GM23338 (cell line): Measurements from ENCODE around the gene CDC45.

Source experiments
- CREB1 ChIP-seq: fragments of 250-450 bp; sonication (Bioruptor Pico); IDR thresholded peaks from 2 replicates; pipeline ENCODE4 v1.5.0; 2020; ENCODE audit warnings: low read depth, mild to moderate bottlenecking, moderate library complexity
- EZH2 ChIP-seq: fragments of 200-600 bp; sonication (generic); IDR thresholded peaks from one replicate; pipeline ENCODE4 v1.8.0; 2017; ENCODE audit warnings: antibody characterized with exemption, mild to moderate bottlenecking, low read depth; ENCODE audit not compliant: unreplicated experiment
- EZH2phosphoT487 ChIP-seq: fragments of 200-600 bp; sonication (generic); IDR thresholded peaks from one replicate; pipeline ENCODE4 v1.8.1; 2018; ENCODE audit warnings: antibody characterized with exemption; ENCODE audit not compliant: unreplicated experiment
- JUNB ChIP-seq: IDR thresholded peaks from one replicate; pipeline ENCODE4 v1.6.1; 2016; ENCODE audit warnings: antibody characterized with exemption; ENCODE audit not compliant: unreplicated experiment
- NANOG ChIP-seq: IDR thresholded peaks from 2 replicates; pipeline ENCODE4 v1.6.1; 2016; ENCODE audit warnings: antibody characterized with exemption, borderline replicate concordance
- POLR2AphosphoS5 ChIP-seq: IDR thresholded peaks from 2 replicates; pipeline ENCODE4 v1.6.1; 2016; ENCODE audit warnings: antibody characterized with exemption, low read depth
- STAT1 ChIP-seq: IDR thresholded peaks from one replicate; pipeline ENCODE4 v1.6.1; 2016; ENCODE audit warnings: antibody characterized with exemption; ENCODE audit not compliant: unreplicated experiment
- ZNF114 ChIP-seq: fragments of 250-450 bp; sonication (Bioruptor Pico); IDR thresholded peaks from 2 replicates; pipeline ENCODE4 v1.5.0; 2020; ENCODE audit warnings: mild to moderate bottlenecking, moderate library complexity
- ZNF331 ChIP-seq: fragments of 250-450 bp; sonication (Bioruptor Pico); IDR thresholded peaks from 2 replicates; pipeline ENCODE4 v1.5.0; 2020; ENCODE audit warnings: low read depth, mild to moderate bottlenecking, moderate library complexity
- TF ChIP-seq, protein P1 (sequence below), 2 experiments: fragments of 200-600 bp in 1 of 2; sonication (generic) in 1 of 2; conservative IDR thresholded peaks; 2 replicates each; pipeline versions ENCODE4 v1.5.1 to v1.6.1; 2016 to 2017; ENCODE audit warnings: antibody characterized with exemption in 2 of 2, low read depth in 2 of 2, mild to moderate bottlenecking in 2 of 2, moderate library complexity in 1 of 2
- TF ChIP-seq, protein P2 (sequence below): IDR thresholded peaks from one replicate; pipeline ENCODE4 v1.6.1; 2018; ENCODE audit warnings: antibody characterized with exemption; ENCODE audit not compliant: unreplicated experiment
- TF ChIP-seq, protein P3 (sequence below): IDR thresholded peaks from 2 replicates; pipeline ENCODE4 v1.6.1; 2016; ENCODE audit warnings: antibody characterized with exemption

DNA sequence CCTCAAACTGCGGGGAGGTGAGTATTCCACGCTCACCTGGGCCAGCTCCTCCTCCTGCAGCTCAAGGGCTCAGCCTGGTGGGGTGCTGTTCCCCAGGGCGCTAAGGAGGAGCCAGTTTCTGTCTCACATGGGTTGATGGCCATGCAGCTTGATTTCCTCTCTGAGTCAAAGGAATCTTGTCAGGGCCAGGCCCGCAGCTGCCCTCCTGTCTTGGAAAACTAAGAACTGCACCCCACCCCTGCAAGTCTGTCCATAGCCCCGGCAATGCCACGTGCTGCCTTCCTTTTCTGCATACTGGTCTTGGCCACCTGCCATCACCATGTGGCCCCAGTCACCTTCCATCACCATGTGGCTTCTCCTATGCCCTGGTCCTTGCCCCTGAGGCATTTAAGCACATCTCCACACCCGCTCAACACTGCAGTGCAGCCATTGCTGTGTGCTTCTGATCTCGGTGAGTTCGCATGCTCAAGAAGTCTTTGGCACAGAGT lies 79.6 kb downstream of the CDC45 start:
- no peak for TF ChIP-seq EZH2
- TF ChIP-seq, protein P1, sequence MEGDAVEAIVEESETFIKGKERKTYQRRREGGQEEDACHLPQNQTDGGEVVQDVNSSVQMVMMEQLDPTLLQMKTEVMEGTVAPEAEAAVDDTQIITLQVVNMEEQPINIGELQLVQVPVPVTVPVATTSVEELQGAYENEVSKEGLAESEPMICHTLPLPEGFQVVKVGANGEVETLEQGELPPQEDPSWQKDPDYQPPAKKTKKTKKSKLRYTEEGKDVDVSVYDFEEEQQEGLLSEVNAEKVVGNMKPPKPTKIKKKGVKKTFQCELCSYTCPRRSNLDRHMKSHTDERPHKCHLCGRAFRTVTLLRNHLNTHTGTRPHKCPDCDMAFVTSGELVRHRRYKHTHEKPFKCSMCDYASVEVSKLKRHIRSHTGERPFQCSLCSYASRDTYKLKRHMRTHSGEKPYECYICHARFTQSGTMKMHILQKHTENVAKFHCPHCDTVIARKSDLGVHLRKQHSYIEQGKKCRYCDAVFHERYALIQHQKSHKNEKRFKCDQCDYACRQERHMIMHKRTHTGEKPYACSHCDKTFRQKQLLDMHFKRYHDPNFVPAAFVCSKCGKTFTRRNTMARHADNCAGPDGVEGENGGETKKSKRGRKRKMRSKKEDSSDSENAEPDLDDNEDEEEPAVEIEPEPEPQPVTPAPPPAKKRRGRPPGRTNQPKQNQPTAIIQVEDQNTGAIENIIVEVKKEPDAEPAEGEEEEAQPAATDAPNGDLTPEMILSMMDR (conservative IDR thresholded peaks at IDR 0.05; ENCODE audit: low read depth in 2 of 2): peak; percentile 16 to 43; a peak in 3 of 4 replicates
- no peak for TF ChIP-seq POLR2AphosphoS5
- TF ChIP-seq ZNF331 (CRISPR knock-in tag): no peak
- TF ChIP-seq, protein P2, sequence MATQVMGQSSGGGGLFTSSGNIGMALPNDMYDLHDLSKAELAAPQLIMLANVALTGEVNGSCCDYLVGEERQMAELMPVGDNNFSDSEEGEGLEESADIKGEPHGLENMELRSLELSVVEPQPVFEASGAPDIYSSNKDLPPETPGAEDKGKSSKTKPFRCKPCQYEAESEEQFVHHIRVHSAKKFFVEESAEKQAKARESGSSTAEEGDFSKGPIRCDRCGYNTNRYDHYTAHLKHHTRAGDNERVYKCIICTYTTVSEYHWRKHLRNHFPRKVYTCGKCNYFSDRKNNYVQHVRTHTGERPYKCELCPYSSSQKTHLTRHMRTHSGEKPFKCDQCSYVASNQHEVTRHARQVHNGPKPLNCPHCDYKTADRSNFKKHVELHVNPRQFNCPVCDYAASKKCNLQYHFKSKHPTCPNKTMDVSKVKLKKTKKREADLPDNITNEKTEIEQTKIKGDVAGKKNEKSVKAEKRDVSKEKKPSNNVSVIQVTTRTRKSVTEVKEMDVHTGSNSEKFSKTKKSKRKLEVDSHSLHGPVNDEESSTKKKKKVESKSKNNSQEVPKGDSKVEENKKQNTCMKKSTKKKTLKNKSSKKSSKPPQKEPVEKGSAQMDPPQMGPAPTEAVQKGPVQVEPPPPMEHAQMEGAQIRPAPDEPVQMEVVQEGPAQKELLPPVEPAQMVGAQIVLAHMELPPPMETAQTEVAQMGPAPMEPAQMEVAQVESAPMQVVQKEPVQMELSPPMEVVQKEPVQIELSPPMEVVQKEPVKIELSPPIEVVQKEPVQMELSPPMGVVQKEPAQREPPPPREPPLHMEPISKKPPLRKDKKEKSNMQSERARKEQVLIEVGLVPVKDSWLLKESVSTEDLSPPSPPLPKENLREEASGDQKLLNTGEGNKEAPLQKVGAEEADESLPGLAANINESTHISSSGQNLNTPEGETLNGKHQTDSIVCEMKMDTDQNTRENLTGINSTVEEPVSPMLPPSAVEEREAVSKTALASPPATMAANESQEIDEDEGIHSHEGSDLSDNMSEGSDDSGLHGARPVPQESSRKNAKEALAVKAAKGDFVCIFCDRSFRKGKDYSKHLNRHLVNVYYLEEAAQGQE: no peak
- no peak for TF ChIP-seq CREB1 (CRISPR knock-in tag)
- TF ChIP-seq EZH2phosphoT487: no peak
- TF ChIP-seq ZNF114 (CRISPR knock-in tag): no peak
- no peak for TF ChIP-seq JUNB
- TF ChIP-seq NANOG: no peak
- TF ChIP-seq, protein P3, sequence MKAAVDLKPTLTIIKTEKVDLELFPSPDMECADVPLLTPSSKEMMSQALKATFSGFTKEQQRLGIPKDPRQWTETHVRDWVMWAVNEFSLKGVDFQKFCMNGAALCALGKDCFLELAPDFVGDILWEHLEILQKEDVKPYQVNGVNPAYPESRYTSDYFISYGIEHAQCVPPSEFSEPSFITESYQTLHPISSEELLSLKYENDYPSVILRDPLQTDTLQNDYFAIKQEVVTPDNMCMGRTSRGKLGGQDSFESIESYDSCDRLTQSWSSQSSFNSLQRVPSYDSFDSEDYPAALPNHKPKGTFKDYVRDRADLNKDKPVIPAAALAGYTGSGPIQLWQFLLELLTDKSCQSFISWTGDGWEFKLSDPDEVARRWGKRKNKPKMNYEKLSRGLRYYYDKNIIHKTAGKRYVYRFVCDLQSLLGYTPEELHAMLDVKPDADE: no peak
- no peak for TF ChIP-seq STAT1
